Hematopoietic multipotent progenitor cell treated with erythropoietin and hydrocortisone succinate and interleukin-3 and kit ligand, for 15 days (in vitro differentiated cells): Measurements from ENCODE around the gene HIRA.
A peak's percentile ranks its signal among the peaks of the same experiment; 100 is the strongest.

Source experiments
- DNase-seq: peaks from one replicate; pipeline ENCODE4 v3.0.0-alpha.2; 2015; ENCODE audit warnings: low spot score

HIRA gene, protein sequence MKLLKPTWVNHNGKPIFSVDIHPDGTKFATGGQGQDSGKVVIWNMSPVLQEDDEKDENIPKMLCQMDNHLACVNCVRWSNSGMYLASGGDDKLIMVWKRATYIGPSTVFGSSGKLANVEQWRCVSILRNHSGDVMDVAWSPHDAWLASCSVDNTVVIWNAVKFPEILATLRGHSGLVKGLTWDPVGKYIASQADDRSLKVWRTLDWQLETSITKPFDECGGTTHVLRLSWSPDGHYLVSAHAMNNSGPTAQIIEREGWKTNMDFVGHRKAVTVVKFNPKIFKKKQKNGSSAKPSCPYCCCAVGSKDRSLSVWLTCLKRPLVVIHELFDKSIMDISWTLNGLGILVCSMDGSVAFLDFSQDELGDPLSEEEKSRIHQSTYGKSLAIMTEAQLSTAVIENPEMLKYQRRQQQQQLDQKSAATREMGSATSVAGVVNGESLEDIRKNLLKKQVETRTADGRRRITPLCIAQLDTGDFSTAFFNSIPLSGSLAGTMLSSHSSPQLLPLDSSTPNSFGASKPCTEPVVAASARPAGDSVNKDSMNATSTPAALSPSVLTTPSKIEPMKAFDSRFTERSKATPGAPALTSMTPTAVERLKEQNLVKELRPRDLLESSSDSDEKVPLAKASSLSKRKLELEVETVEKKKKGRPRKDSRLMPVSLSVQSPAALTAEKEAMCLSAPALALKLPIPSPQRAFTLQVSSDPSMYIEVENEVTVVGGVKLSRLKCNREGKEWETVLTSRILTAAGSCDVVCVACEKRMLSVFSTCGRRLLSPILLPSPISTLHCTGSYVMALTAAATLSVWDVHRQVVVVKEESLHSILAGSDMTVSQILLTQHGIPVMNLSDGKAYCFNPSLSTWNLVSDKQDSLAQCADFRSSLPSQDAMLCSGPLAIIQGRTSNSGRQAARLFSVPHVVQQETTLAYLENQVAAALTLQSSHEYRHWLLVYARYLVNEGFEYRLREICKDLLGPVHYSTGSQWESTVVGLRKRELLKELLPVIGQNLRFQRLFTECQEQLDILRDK

DNA sequence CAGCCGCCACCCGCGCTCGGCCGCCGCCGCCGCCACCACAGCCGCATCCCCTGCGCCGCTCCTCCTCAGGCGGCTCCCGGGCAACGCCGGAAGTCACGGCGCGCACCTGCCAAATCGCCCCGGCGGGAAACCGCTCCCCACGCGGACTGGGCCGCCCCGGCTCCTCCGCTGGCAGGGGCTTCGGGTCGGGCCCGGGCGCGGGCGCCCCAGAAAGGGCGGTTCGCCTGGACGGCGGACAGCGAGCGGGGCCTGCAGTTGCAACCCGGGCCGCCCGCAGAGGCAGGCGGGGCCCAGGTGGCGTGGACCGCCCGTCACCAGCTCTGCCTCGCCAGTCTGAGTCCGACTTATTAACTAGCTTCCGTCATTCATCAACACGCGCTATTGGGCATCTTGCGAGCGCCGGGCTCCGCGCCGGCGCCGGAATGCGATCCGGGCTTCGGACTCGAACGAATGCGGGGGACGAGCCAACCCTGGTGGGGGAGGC, at the start of gene HIRA:
TSS of gene HIRA (minus strand) at position 85 of the 484 bp plus-strand sequence. CDS start 257 bp downstream, outside the sequence.
- peak; percentile 78 for DNase-seq

- DNase-seq, result no peak
These were observed 49.3 kb upstream of the HIRA start for GRCh38 chr22:19480789-19481188.

GRCh38 chr22:19480173-19480568, 48.6 kb upstream of the HIRA start:
- DNase-seq, result no peak

DNA sequence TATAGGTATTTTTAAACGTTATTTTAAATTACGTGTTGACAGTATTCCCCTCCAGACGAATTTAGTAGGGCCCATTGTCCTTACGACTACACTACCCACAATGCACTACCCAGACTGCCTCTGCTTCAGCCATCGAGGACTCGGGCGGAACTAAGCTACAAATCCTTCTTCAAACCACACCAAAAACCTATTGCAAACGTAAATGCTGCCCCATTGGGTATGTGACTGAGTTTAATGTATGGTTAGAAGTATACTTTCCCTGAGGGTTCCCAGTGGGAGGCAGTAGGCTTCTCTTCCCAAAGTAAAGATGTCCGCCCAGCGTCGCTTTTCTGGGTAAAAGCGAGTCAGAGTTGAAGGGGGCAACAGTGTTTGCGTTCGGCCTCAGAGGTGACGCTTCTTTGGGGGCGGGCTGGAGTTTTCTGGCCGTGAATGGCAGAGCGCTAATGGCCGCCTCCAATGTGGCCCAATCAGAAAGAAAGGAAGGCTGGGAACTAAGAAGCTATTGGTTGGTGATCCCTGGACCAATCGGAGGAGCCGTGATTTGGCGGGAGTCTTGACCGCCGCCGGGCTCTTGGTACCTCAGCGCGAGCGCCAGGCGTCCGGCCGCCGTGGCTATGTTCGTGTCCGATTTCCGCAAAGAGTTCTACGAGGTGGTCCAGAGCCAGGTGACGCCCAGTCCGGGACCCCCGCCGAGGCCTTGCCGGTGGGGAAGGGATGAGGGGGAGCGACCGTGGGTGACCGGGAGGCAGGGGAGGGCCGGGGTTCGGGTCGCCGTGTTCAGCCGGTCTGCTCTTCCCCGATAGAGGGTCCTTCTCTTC, 48.0 kb upstream of the HIRA start, which contains the start of gene CDC45:
TSS of gene CDC45 (plus strand) at position 566 of the 818 bp plus-strand sequence. CDS start at position 615, 49 bp downstream.
- DNase-seq, result peak; percentile 97

DNA sequence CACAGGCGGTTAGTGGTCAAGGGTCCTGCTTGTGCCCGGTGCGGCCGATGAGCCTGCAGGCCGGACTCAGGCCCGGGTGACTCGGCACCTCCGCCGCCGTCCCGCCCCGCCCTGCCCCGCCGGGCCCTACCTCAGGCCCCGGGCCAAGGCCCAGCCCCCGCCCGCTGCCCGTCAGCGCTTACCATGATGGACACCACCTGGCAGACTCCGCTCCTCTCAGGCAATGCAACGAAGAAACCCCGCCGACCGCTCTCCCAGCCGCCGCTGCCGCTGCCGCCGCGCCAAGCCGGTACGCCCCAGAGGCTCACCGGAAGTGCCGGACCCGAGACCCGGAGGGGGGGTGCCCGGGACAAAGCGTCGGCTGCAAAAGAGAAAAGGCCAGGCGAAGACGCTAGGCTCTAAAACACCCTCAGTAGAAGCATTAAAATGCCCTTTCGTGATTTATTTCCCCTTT, 47.4 kb upstream of the HIRA start, which contains the start of gene UFD1:
TSS of gene UFD1 (minus strand) at position 293 of the 454 bp plus-strand sequence. CDS start at position 185, 108 bp downstream.
- DNase-seq, result no peak

DNA sequence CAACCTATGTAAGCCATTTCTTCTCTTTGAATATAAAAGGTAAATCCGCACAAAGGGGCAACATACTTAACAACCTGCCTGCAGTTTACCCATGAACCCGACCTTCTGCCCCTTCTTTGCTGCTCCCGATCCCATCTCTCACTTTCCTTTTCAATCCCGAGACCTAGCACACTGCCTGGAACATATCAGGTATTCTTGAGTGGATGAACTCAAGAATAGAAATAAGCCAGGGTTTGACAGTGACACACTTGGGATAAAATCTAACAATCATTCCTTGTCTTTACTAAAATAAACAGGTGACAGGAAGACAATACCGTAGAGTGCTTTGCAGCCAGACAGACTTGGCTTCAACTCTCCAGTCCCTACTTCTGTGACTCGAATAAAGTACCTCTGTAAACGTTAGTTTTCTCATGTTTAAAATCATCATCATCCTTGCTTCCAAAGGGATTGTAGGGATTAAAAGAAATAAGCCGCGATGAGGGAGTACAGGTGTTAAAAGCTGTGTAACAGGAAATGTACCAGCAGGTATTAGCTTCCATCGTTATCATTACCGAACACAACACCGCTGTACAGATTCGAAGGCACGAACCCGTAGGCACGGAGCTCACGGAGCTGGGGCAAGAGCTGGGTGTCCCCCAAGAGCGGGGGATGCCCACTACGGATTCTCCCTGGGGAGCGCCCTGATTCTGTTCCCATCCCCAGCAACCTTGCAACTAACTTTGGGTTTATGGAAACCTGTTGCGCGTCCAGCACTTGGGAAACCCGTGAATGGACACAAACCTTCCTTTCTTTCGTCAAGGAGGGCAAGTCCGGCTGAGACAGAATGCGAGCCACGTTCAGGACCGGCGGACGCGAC, 46.7 kb upstream of the HIRA start:
- DNase-seq, result peak; percentile 37

- DNase-seq, result peak; percentile 36
These were observed 46.0 kb upstream of the HIRA start for GRCh38 chr22:19477321-19478044.

DNA sequence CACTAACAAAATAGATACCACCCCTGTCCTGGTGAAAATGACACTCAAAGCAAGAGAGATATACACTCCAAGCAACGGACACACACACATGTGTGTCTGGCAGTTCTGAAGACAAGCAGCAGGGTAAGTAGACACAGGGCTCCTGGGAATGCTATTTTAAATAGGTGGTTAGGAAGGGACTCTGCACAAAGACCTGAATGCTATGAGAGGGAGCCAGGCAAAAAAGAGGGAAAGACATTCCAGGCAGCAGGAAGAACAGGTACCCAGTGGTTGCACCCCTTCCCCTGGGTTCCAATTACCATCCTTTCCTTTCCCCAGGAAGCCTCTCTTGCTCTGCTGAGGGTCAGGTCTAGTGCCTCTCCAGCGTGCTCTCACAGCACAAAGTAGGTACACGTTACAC, 44.5 kb upstream of the HIRA start:
- DNase-seq, result no peak

DNA sequence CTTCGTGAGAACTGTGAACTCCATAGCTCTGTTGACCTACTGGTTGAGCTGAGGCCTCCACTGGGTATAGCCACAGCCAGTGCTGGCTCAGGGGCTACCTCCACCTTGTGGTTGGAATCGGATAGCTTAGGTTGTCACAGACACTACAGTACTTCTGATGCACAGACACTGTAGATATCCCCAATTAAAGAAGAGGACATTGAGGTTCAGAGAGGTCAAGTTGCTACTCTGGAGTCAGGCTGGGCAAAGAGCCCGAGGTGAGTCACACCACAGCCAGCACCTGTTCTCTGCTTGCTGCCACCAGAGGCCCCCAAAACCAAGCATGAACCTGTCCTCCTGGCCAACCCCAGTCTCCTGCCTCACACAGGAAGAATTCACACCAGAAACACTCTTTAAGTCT, 42.0 kb upstream of the HIRA start:
- DNase-seq, result peak; percentile 15

- no peak for DNase-seq
These were observed 40.7 kb upstream of the HIRA start for GRCh38 chr22:19472233-19472632.

- DNase-seq, result no peak
These were observed 40.0 kb upstream of the HIRA start for GRCh38 chr22:19471572-19471971.

- DNase-seq, result no peak
These were observed 38.5 kb upstream of the HIRA start for GRCh38 chr22:19470010-19470409.

- DNase-seq, result no peak
These were observed 37.9 kb upstream of the HIRA start for GRCh38 chr22:19469421-19469820.

GRCh38 chr22:19467912-19468311, 36.4 kb upstream of the HIRA start:
- no peak for DNase-seq

DNA sequence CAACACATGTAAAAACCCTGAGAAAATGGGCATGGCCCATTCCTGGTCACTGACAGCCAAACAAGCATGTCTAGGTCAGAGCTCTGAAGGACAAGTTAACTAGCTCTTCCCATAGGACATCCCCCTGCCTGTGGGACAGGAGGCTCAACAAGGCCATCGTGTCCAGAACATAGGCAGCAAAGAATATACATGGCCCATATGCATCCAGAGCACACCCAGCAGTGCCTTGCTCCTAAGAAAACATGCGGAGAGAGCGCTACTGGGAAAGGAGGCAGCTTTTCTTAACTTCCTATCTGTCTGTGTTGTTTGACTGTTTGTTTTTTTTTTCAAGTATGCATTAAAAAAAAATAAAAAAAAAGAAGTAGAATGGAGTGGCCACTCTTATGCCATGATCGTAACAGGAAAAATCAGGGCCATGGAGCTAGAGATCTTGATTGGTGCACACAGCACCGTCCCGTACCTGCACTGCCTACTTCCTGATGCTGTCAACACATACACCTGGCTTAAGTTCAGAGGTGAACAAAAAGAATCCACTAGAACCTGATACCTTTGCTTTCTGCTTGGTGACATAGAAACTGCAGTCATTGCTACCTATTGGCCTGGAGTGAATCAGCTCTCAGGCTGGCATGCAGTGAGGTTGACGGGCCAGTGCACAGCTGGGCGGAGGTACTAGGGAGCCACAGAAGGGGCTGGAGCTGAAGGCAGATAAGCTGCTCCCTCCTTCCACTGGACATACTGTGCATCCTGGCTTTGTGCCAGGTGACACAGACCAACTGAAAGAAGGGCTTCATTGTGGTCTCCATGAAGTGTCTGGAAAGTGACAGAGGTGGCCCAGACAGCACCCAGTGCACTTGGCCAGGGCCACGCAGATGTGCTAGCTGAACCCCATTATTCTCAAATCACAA, 35.6 kb upstream of the HIRA start:
- no peak for DNase-seq

DNA sequence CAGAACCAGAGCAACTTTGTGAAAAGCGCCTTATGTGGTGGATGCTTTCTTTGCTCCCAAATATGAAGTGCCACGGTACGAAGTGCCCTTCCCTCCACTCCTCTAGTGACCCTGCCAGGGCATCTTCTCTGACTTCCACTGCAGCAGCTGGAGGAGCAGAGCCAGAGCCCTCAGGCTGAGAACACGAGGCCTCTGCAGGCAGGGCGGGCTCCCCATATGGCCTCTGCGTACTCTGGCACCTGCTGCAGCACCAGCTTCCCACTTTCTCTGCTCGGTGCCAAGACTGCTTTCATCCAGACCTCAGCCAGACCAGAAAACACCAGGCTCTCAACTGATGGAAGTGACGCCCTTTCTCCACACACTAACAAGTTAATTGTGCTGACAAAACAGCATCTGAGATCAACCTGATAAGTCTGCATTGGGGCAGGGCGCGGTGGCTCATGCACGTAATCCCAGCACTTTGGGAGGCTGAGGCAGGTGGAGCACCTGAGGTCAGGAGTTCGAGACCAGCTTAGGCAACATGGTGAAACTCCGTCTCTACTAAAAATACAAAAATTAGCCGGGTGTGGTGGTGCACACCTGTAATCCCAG, 34.7 kb upstream of the HIRA start:
- no peak for DNase-seq

- no peak for DNase-seq
These were observed 33.4 kb upstream of the HIRA start for GRCh38 chr22:19464975-19465374.

DNA sequence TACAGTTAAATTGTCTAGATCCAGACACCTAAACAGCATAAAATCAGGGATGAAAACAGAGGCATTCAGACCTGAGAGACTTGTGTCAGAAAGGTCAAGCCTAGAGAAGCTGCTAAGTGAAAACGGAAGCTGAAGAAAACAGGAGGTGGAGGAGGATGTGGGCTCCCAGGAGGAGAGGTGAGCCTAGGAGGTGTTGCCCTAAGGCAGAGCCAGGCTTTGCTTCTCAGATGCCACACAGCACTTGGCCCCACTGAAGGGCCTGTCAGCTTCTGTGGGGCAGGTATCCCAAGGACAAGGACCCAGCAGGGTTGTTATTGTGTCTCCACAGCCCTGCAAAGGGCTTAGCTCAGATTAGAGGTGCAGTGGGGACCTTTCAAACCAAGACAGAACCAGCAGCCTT, 33.0 kb upstream of the HIRA start:
- DNase-seq, result no peak
